Neural progenitor cell (in vitro differentiated cells): ENCODE data around the gene TRIM26. TPM values are rescaled to one million over a fixed set of nuclear protein-coding genes. Genes with fewer than 3 reads are reported as not detected.

ENCODE experiments used
- DNase-seq: peaks from one replicate; pipeline ENCODE4 v3.0.0-alpha.2; 2016; ENCODE audit warnings: low spot score
- H2AFZ ChIP-seq: fragments of 200-600 bp; sonication (generic); replicated peaks from 2 replicates; pipeline ENCODE4 v1.6.1; 2016; ENCODE audit warnings: antibody characterized with exemption
- H3F3A ChIP-seq: fragments of 200-600 bp; sonication (generic); 2 replicates; pipeline ENCODE4 v1.6.1; 2016; ENCODE audit warnings: antibody characterized with exemption, low read depth
- H3K27ac ChIP-seq: fragments of 200-600 bp; sonication (generic); 2 replicates; pipeline ENCODE4 v1.5.1; 2016; ENCODE audit warnings: mild to moderate bottlenecking
- H3K27me3 ChIP-seq: fragments of 200-600 bp; sonication (generic); 2 replicates; pipeline ENCODE4 v1.6.1; 2016; ENCODE audit warnings: mild to moderate bottlenecking, moderate library complexity
- H3K36me3 ChIP-seq: fragments of 200-600 bp; sonication (generic); 2 replicates; pipeline ENCODE4 v1.5.1; 2016
- H3K4me1 ChIP-seq: fragments of 200-600 bp; sonication (generic); 2 replicates; pipeline ENCODE4 v1.6.1; 2016; ENCODE audit warnings: mixed run types
- H3K4me2 ChIP-seq: fragments of 200-600 bp; sonication (generic); 2 replicates; pipeline ENCODE4 v1.6.1; 2016
- H3K4me3 ChIP-seq: fragments of 200-600 bp; sonication (generic); 2 replicates; pipeline ENCODE4 v1.5.1; 2016
- H3K79me2 ChIP-seq: fragments of 200-600 bp; sonication (generic); 2 replicates; pipeline ENCODE4 v1.6.1; 2016; ENCODE audit warnings: low read depth
- H3K9ac ChIP-seq: fragments of 200-600 bp; sonication (generic); 2 replicates; pipeline ENCODE4 v1.6.1; 2016
- H3K9me3 ChIP-seq: fragments of 200-600 bp; sonication (generic); 2 replicates; pipeline ENCODE4 v1.5.1; 2016; ENCODE audit warnings: low read depth
- H4K20me1 ChIP-seq: fragments of 200-600 bp; sonication (generic); 2 replicates; pipeline ENCODE4 v1.6.1; 2016; ENCODE audit warnings: low read depth
- H3K27ac Mint-ChIP-seq: 3 replicates; pipeline ENCODE4 v1.8.0; 2021; ENCODE audit warnings: mixed read lengths
- H3K27me3 Mint-ChIP-seq: 2 replicates; pipeline ENCODE4 v1.8.0; 2022; ENCODE audit warnings: low read depth, mild to moderate bottlenecking, inconsistent platforms, moderate library complexity, mixed read lengths; ENCODE audit not compliant: insufficient read depth
- H3K36me3 Mint-ChIP-seq: 3 replicates; pipeline ENCODE4 v1.8.0; 2021; ENCODE audit warnings: mixed read lengths
- H3K4me1 Mint-ChIP-seq: 3 replicates; pipeline ENCODE4 v1.8.0; 2021; ENCODE audit warnings: mixed read lengths
- H3K4me3 Mint-ChIP-seq: 3 replicates; pipeline ENCODE4 v1.8.0; 2021; ENCODE audit warnings: mild to moderate bottlenecking, moderate library complexity, mixed read lengths
- H3K9me3 Mint-ChIP-seq: 3 replicates; pipeline ENCODE4 v1.8.0; 2020; ENCODE audit warnings: mixed read lengths
- EZH2 ChIP-seq: fragments of 200-600 bp; sonication (generic); IDR thresholded peaks from 2 replicates; pipeline ENCODE4 v1.6.1; 2017; ENCODE audit warnings: antibody characterized with exemption, mild to moderate bottlenecking, moderate library complexity
- EZH2phosphoT487 ChIP-seq: fragments of 200-600 bp; sonication (generic); IDR thresholded peaks from 2 replicates; pipeline ENCODE4 v1.6.1; 2017; ENCODE audit warnings: antibody characterized with exemption
- total RNA-seq: library from RNA; depleted of rRNA; stranded (reverse); fragments of >200 nt; gene quantifications from 2 replicates; pipeline ENCODE4 v1.2.3, GENCODE V29; 2015; ENCODE audit warnings: low replicate concordance
- TF ChIP-seq, protein P1 (sequence below): fragments of 200-600 bp; sonication (generic); IDR thresholded peaks from 2 replicates; pipeline ENCODE4 v1.5.1; 2017; ENCODE audit warnings: antibody characterized with exemption, mild to moderate bottlenecking

The TRIM26 gene
- total RNA-seq, 1 donor from 2014 or later = 8.3 TPM

DNA sequence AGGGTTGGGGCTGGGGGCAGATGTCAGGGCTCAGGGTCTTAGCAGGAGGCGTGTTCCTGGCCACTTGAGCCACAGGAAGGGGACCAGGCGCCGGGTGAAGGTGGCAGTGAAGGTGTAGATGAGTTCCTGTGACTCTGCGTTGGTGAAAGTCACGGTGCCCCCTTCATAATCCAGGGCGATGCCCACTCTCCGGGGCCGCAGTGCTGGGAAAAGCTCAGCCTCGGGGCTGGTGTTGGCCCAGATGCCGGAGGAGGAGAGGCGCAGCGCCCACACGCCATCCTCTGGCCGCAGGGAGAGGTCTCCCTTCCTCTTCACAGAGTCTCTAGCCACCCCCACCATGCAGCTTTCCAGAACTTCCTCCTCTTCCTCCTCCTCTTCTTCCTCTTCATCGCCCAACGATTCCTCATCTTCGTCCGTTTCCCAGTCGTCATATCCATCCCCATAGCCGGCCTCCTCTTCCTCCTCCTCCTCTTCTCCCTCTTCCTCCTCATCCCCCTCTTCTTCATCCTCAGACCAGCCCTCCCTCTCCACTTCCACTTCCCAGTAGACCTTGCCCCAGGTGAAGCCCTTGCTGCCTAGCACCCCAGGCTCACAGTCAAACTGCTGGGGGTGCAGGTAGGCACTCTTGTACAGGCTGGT, 27.2 kb downstream of the TRIM26 start:
- no peak for DNase-seq
- TF ChIP-seq, protein P1, sequence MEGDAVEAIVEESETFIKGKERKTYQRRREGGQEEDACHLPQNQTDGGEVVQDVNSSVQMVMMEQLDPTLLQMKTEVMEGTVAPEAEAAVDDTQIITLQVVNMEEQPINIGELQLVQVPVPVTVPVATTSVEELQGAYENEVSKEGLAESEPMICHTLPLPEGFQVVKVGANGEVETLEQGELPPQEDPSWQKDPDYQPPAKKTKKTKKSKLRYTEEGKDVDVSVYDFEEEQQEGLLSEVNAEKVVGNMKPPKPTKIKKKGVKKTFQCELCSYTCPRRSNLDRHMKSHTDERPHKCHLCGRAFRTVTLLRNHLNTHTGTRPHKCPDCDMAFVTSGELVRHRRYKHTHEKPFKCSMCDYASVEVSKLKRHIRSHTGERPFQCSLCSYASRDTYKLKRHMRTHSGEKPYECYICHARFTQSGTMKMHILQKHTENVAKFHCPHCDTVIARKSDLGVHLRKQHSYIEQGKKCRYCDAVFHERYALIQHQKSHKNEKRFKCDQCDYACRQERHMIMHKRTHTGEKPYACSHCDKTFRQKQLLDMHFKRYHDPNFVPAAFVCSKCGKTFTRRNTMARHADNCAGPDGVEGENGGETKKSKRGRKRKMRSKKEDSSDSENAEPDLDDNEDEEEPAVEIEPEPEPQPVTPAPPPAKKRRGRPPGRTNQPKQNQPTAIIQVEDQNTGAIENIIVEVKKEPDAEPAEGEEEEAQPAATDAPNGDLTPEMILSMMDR = no peak
- TF ChIP-seq EZH2phosphoT487 (no peak), EZH2 (no peak)
- H3K4me3 Mint-ChIP-seq = no peak overlapping the region

DNA sequence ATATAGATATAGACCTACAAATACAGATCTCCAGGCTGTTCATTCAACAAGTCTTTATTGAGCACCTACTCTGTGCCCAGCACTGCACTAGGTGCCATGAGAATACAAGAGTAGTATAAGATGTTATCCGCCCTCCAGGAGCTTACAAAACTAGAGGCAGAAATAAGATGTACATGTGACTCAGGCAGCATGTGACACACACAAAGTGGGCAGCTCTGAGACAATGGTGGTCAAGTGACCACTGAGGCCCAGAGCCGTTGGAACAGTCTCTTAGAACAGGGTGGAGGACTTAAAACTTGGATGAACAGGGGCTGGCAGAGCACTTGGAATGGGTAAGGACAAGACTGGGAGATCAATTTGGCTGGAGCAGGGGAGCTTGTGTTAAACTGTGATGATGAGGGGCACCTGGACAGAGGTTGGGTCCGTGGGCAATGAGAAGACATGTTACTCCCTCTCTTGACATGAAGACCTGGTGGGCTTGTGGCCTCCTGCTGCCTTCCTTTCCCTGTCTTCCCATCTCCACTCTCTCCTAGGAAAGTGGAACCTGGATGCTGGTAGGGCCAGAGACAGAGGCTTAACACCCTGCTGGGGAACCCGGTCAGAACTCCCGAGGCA, 28.7 kb downstream of the TRIM26 start:
- no peaks in the 10 kb centered on the region for H3K79me2 ChIP-seq
- Mint-ChIP-seq H3K9me3 (peaks cover 14% of the 10 kb centered on the region), H3K27me3 (peaks cover 16% of the 10 kb centered on the region), H3K27ac (no peak overlapping the region), H3K36me3 (peaks cover 45% of the 10 kb centered on the region), H3K4me3 (no peak overlapping the region), H3K4me1 (no peaks in the 10 kb centered on the region)
- no peak overlapping the region for H3K4me3 ChIP-seq
- no peaks in the 10 kb centered on the region for H3F3A ChIP-seq
- no peaks in the 10 kb centered on the region for H4K20me1 ChIP-seq
- no peak overlapping the region for H3K4me2 ChIP-seq
- no peak for TF ChIP-seq EZH2phosphoT487
- TF ChIP-seq, protein P1 = no peak
- H3K36me3 ChIP-seq = no peaks in the 10 kb centered on the region
- no peak overlapping the region for H3K27ac ChIP-seq
- no peak overlapping the region for H3K9ac ChIP-seq
- H3K27me3 ChIP-seq = no peaks in the 10 kb centered on the region
- H3K9me3 ChIP-seq = peaks cover 6% of the 10 kb centered on the region
- no peak overlapping the region for H2AFZ ChIP-seq
- no peak for DNase-seq
- no peaks in the 10 kb centered on the region for H3K4me1 ChIP-seq

More for the DNA sequence above, 27.2 kb downstream of the TRIM26 start:
- H3K36me3 ChIP-seq = no peaks in the 10 kb centered on the region
- no peak overlapping the region for H3K27ac Mint-ChIP-seq
- no peaks in the 10 kb centered on the region for H3K4me1 ChIP-seq
- no peak overlapping the region for H3K4me3 ChIP-seq
- H4K20me1 ChIP-seq = no peaks in the 10 kb centered on the region
- H3K79me2 ChIP-seq = no peaks in the 10 kb centered on the region
- H3F3A ChIP-seq = no peaks in the 10 kb centered on the region
- H2AFZ ChIP-seq = no peak overlapping the region
- H3K27me3 ChIP-seq = no peaks in the 10 kb centered on the region
- H3K36me3 Mint-ChIP-seq = peaks cover 53% of the 10 kb centered on the region
- no peaks in the 10 kb centered on the region for H3K9me3 ChIP-seq
- no peak overlapping the region for H3K27ac ChIP-seq
- H3K4me1 Mint-ChIP-seq = no peaks in the 10 kb centered on the region
- H3K4me2 ChIP-seq = no peak overlapping the region
- H3K27me3 Mint-ChIP-seq = peaks cover 15% of the 10 kb centered on the region
- no peak overlapping the region for H3K9ac ChIP-seq
- H3K9me3 Mint-ChIP-seq = peaks cover 6% of the 10 kb centered on the region

DNA sequence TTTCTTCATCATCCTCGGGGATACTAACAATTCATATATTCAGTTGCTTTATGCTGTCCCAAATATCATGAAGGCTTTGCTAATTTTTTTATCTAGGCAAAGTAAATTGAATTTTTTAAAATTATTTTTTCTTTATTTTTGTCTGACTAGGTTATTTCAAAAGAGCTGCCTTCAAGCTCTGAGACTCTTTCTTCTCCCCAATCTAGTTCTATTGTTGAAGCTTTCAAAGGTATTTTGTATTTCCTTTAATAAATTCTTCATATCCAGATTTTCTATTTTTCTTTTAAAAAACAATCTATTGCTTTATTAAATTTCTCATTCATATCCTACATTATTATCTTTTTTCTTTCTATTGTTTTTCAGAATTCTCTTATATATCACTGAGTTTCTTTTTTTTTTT, 33.1 kb downstream of the TRIM26 start:
- TF ChIP-seq, protein P1 = no peak
- TF ChIP-seq EZH2phosphoT487 (no peak), EZH2 (no peak)
- Histone ChIP-seq H3K9ac (no peak overlapping the region), H3K4me1 (no peaks in the 10 kb centered on the region), H4K20me1 (no peaks in the 10 kb centered on the region), H3K36me3 (no peaks in the 10 kb centered on the region), H3K79me2 (no peaks in the 10 kb centered on the region), H2AFZ (no peak overlapping the region), H3K27ac (no peak overlapping the region), H3K4me2 (no peak overlapping the region), H3F3A (no peaks in the 10 kb centered on the region), H3K4me3 (no peak overlapping the region), H3K27me3 (peaks cover 32% of the 10 kb centered on the region), H3K9me3 (peaks cover 8% of the 10 kb centered on the region)
- no peak for DNase-seq
- H3K4me1 Mint-ChIP-seq = no peaks in the 10 kb centered on the region
- H3K4me3 Mint-ChIP-seq = no peak overlapping the region
- H3K27ac Mint-ChIP-seq = no peak overlapping the region
- H3K9me3 Mint-ChIP-seq = peaks cover 17% of the 10 kb centered on the region
- peaks cover 14% of the 10 kb centered on the region for H3K36me3 Mint-ChIP-seq
- peaks cover 8% of the 10 kb centered on the region for H3K27me3 Mint-ChIP-seq
